A549 (cell line): ENCODE results near the gene SPTLC3.

Experiments used
- CTCF ChIP-seq: fragments of >200 bp; sonication (Bioruptor Twin); formaldehyde crosslinking; IDR thresholded peaks from 3 replicates; pipeline ENCODE4 v1.5.1; 2016
- HDAC2 ChIP-seq: fragments of 200-600 bp; sonication (generic); IDR thresholded peaks from 2 replicates; pipeline ENCODE4 v1.6.1; 2016
- JUNB ChIP-seq: fragments of >200 bp; sonication (Bioruptor Twin); formaldehyde crosslinking; IDR thresholded peaks from 2 replicates; pipeline ENCODE4 v1.6.1; 2016
- KDM5A ChIP-seq: fragments of 200-600 bp; sonication (generic); IDR thresholded peaks from 2 replicates; pipeline ENCODE4 v1.6.1; 2016; ENCODE audit warnings: antibody characterized with exemption, mild to moderate bottlenecking
- MYC ChIP-seq: IDR thresholded peaks from 2 replicates; pipeline ENCODE4 v1.6.1; 2012; ENCODE audit warnings: mild to moderate bottlenecking, inconsistent platforms, low read length, improper control_type of control experiment, borderline replicate concordance
- RCOR1 ChIP-seq: fragments of 150-350 bp; IDR thresholded peaks from 2 replicates; pipeline ENCODE4 v1.6.1; 2014; ENCODE audit warnings: antibody characterized with exemption, low read length, low read depth
- REST ChIP-seq: fragments of 200-600 bp; sonication (generic); IDR thresholded peaks from 2 replicates; pipeline ENCODE4 v1.6.1; 2016; ENCODE audit warnings: antibody characterized with exemption, mild to moderate bottlenecking, moderate library complexity
- SMC3 ChIP-seq: fragments of >200 bp; sonication (Bioruptor Twin); formaldehyde crosslinking; IDR thresholded peaks from 3 replicates; pipeline ENCODE4 v1.6.1; 2018; ENCODE audit warnings: inconsistent platforms
- ZFP36 ChIP-seq: fragments of 450-650 bp; IDR thresholded peaks from 2 replicates; pipeline ENCODE4 v1.6.1; 2014; ENCODE audit warnings: borderline replicate concordance; ENCODE audit not compliant: partially characterized antibody

GRCh38 chr20:12997128-12997655 lies 11.6 kb upstream of the SPTLC3 start:
- TF ChIP-seq ZFP36: no peak
- TF ChIP-seq SMC3: no peak
- TF ChIP-seq CTCF: no peak
- no peak for TF ChIP-seq RCOR1
- no peak for TF ChIP-seq KDM5A
- no peak for TF ChIP-seq JUNB
- TF ChIP-seq HDAC2: no peak
- TF ChIP-seq REST: no peak
- no peak for TF ChIP-seq MYC
